T-helper 1 cell (primary cell): ENCODE results near the gene HDHD5.
A peak's percentile ranks its signal among the peaks of the same experiment; 100 is the strongest.

Experiments used
- DNase-seq, 5 donors: peaks; one replicate each; pipeline ENCODE4 v3.0.0-alpha.2; 2012 to 2020
- total RNA-seq, 4 donors: gene quantifications; one replicate each; lab custom pipeline; 2026; lab: John Stamatoyannopoulos, UW

Gene HDHD5
- 12.0 to 22.7 (median 15.7) reads per million in 4 donors for total RNA-seq

- DNase-seq: peak; percentile 80 to 89 (median 87)
Measured at GRCh38 chr22:17158568-17159503, at the start of gene HDHD5. Gene HDHD5 (minus strand): TSS chr22:17159277. CDS start chr22:17159251, 26 bp downstream.

GRCh38 chr22:17205432-17205831, 46.4 kb upstream of the HDHD5 start:
- no peak for DNase-seq

- no peak for DNase-seq
Measured at GRCh38 chr22:17201285-17201945, 42.3 kb upstream of the HDHD5 start.

GRCh38 chr22:17199003-17199731, 40.1 kb upstream of the HDHD5 start:
- DNase-seq: no peak

- DNase-seq: no peak
Measured at GRCh38 chr22:17198170-17199002, 39.3 kb upstream of the HDHD5 start.

- DNase-seq: no peak
Measured at GRCh38 chr22:17194213-17194612, 35.1 kb upstream of the HDHD5 start.

GRCh38 chr22:17192186-17192585, 33.1 kb upstream of the HDHD5 start:
- DNase-seq: no peak

- no peak for DNase-seq
Measured at GRCh38 chr22:17191163-17191784, 32.2 kb upstream of the HDHD5 start.

- no peak for DNase-seq
Measured at GRCh38 chr22:17190702-17191101, 31.6 kb upstream of the HDHD5 start.

GRCh38 chr22:17176715-17177114, 17.6 kb upstream of the HDHD5 start:
- no peak for DNase-seq

- no peak for DNase-seq
Measured at GRCh38 chr22:17172029-17172833, 13.2 kb upstream of the HDHD5 start.

GRCh38 chr22:17171153-17172028, 12.3 kb upstream of the HDHD5 start:
- DNase-seq: peak; percentile 40 to 82 (median 65)

GRCh38 chr22:17167486-17167885, 8.4 kb upstream of the HDHD5 start:
- no peak for DNase-seq

- DNase-seq: no peak
Measured at GRCh38 chr22:17164392-17165024, 5.4 kb upstream of the HDHD5 start.

- DNase-seq: no peak
Measured at GRCh38 chr22:17162731-17163130, 3.7 kb upstream of the HDHD5 start.

- no peak for DNase-seq
Measured at GRCh38 chr22:17161991-17162390, 2.9 kb upstream of the HDHD5 start.

- peak in 3 of 5 donors; percentile 20 to 28 (median 26) for DNase-seq
Measured at GRCh38 chr22:17159504-17159951, 451 bp upstream of the HDHD5 start.

- no peak for DNase-seq
Measured at GRCh38 chr22:17158176-17158567, 905 bp downstream of the HDHD5 start.

GRCh38 chr22:17157714-17158113, 1.4 kb downstream of the HDHD5 start:
- DNase-seq: no peak
